PC-3 (cell line): ENCODE measurements around the gene SCGB1A1.
"Not testable (repeated sequence)": the region's sequence is repeated elsewhere in the genome, so short reads cannot be mapped to it uniquely, and the experiment has no call there.

Experiments used
- EZH2 ChIP-seq: fragments of 300-600 bp; sonication (generic); IDR thresholded peaks from one replicate; pipeline ENCODE4 v1.6.1; 2017; ENCODE audit warnings: antibody characterized with exemption, mild to moderate bottlenecking, low read length; ENCODE audit not compliant: unreplicated experiment
- EZH2phosphoT487 ChIP-seq: fragments of 300-600 bp; sonication (generic); IDR thresholded peaks from 2 replicates; pipeline ENCODE4 v1.6.1; 2018; ENCODE audit warnings: mild to moderate bottlenecking, antibody characterized with exemption, low read length, borderline replicate concordance
- TF ChIP-seq, protein P1 (sequence below): fragments of 300-600 bp; sonication (generic); conservative IDR thresholded peaks from 2 replicates; pipeline ENCODE4 v1.5.1; 2017; ENCODE audit warnings: antibody characterized with exemption, low read depth, mild to moderate bottlenecking, low read length

- TF ChIP-seq, protein P1, sequence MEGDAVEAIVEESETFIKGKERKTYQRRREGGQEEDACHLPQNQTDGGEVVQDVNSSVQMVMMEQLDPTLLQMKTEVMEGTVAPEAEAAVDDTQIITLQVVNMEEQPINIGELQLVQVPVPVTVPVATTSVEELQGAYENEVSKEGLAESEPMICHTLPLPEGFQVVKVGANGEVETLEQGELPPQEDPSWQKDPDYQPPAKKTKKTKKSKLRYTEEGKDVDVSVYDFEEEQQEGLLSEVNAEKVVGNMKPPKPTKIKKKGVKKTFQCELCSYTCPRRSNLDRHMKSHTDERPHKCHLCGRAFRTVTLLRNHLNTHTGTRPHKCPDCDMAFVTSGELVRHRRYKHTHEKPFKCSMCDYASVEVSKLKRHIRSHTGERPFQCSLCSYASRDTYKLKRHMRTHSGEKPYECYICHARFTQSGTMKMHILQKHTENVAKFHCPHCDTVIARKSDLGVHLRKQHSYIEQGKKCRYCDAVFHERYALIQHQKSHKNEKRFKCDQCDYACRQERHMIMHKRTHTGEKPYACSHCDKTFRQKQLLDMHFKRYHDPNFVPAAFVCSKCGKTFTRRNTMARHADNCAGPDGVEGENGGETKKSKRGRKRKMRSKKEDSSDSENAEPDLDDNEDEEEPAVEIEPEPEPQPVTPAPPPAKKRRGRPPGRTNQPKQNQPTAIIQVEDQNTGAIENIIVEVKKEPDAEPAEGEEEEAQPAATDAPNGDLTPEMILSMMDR, result not testable (repeated sequence)
- not testable (repeated sequence) for TF ChIP-seq EZH2, EZH2phosphoT487
Observed at GRCh38 chr11:62386083-62386482, 32.8 kb upstream of the SCGB1A1 start.
